Measurements from ENCODE around the gene ARHGAP6.

The ARHGAP6 gene

GRCh38 chrX:11137543-11138139 lies 528.1 kb downstream of the ARHGAP6 start:
- peak in 1 of 2 experiments; percentile 20 for DNase-seq (ENCODE audit: low read depth in 1 of 2, low spot score in 1 of 2)
- TF ChIP-seq CTCF (IDR thresholded peaks at IDR 0.05; ENCODE audit: insufficient read depth, low read length) (peak; percentile 6), POLR2AphosphoS5 (IDR thresholded peaks at IDR 0.05; ENCODE audit: low read depth) (no peak)
- Histone ChIP-seq H3K27ac (replicated peaks) (no peak overlapping the region), H3K27me3 (ENCODE audit: insufficient read depth, poor library complexity, severe bottlenecking) (no peaks in the 10 kb centered on the region), H3K4me3 (replicated peaks; ENCODE audit: insufficient read depth, low read length) (no peak overlapping the region)

GRCh38 chrX:11135564-11136185 lies 530.0 kb downstream of the ARHGAP6 start:
- H3K27me3 ChIP-seq (ENCODE audit: insufficient read depth, poor library complexity, severe bottlenecking): no peaks in the 10 kb centered on the region
- no peak overlapping the region for H3K27ac ChIP-seq (replicated peaks)
- TF ChIP-seq CTCF (IDR thresholded peaks at IDR 0.05; ENCODE audit: insufficient read depth, low read length) (no peak), REST (IDR thresholded peaks at IDR 0.05; ENCODE audit: insufficient replicate concordance, low read depth) (no peak), POLR2AphosphoS5 (IDR thresholded peaks at IDR 0.05; ENCODE audit: low read depth) (no peak), SPI1 (IDR thresholded peaks at IDR 0.05; ENCODE audit: borderline replicate concordance, low read depth) (no peak), GABPA (IDR thresholded peaks at IDR 0.05; ENCODE audit: low read depth) (no peak)
- H3K4me3 ChIP-seq (replicated peaks; ENCODE audit: insufficient read depth, low read length): no peak overlapping the region
- no peak for DNase-seq (ENCODE audit: low read depth in 1 of 2, low spot score in 1 of 2)

- Histone ChIP-seq H3K4me3 (replicated peaks; ENCODE audit: insufficient read depth, low read length) (no peak overlapping the region), H3K27ac (replicated peaks) (no peak overlapping the region), H3K27me3 (ENCODE audit: insufficient read depth, poor library complexity, severe bottlenecking) (no peaks in the 10 kb centered on the region)
- no peak for DNase-seq (ENCODE audit: low read depth in 1 of 2, low spot score in 1 of 2)
- TF ChIP-seq POLR2AphosphoS5 (IDR thresholded peaks at IDR 0.05; ENCODE audit: low read depth) (no peak), REST (IDR thresholded peaks at IDR 0.05; ENCODE audit: insufficient replicate concordance, low read depth) (no peak), CTCF (IDR thresholded peaks at IDR 0.05; ENCODE audit: insufficient read depth, low read length) (no peak), GABPA (IDR thresholded peaks at IDR 0.05; ENCODE audit: low read depth) (no peak), SPI1 (IDR thresholded peaks at IDR 0.05; ENCODE audit: borderline replicate concordance, low read depth) (no peak)
Measured at GRCh38 chrX:11131146-11131545, 534.6 kb downstream of the ARHGAP6 start.

- Histone ChIP-seq H3K4me3 (replicated peaks; ENCODE audit: insufficient read depth, low read length) (no peak overlapping the region), H3K27me3 (ENCODE audit: insufficient read depth, poor library complexity, severe bottlenecking) (no peaks in the 10 kb centered on the region), H3K27ac (replicated peaks) (no peak overlapping the region)
- no peak for TF ChIP-seq GABPA (IDR thresholded peaks at IDR 0.05; ENCODE audit: low read depth)
- DNase-seq (ENCODE audit: low read depth in 1 of 2, low spot score in 1 of 2): no peak
Measured at GRCh38 chrX:11130136-11130535, 535.6 kb downstream of the ARHGAP6 start.

Data from HL-60 (cell line).